Lower lobe of right lung (tissue), 2 donors: ENCODE results near the gene HFE. TPM values are rescaled to one million over a fixed set of nuclear protein-coding genes. Genes with fewer than 3 reads are reported as not detected.
A peak's percentile ranks its signal among the peaks of the same experiment; 100 is the strongest.
"Not testable (repeated sequence)": the region's sequence is repeated elsewhere in the genome, so short reads cannot be mapped to it uniquely, and the experiment has no call there.

Source experiments
- ATAC-seq, 2 donors: fragments of 200-7000 bp; cut with Tn5 transposase; one replicate each; pipeline ENCODE4 v1.9.1; 2020 to 2022; ENCODE audit warnings: mild to moderate bottlenecking in 2 of 2, moderate library complexity in 2 of 2
- DNase-seq: peaks from one replicate; pipeline ENCODE4 v3.0.0-alpha.2; 2020
- H3K27ac ChIP-seq: fragments of 200-600 bp; one replicate; pipeline ENCODE4 v1.8.0; 2022
- H3K27me3 ChIP-seq: fragments of 200-600 bp; one replicate; pipeline ENCODE4 v1.8.0; 2022; ENCODE audit warnings: low read depth
- H3K36me3 ChIP-seq: fragments of 200-600 bp; one replicate; pipeline ENCODE4 v1.8.0; 2022; ENCODE audit warnings: mild to moderate bottlenecking
- H3K4me1 ChIP-seq: fragments of 200-600 bp; one replicate; pipeline ENCODE4 v1.8.0; 2022
- H3K4me3 ChIP-seq: fragments of 200-600 bp; one replicate; pipeline ENCODE4 v1.8.0; 2022; ENCODE audit warnings: mild to moderate bottlenecking
- H3K9me3 ChIP-seq: fragments of 200-600 bp; one replicate; pipeline ENCODE4 v1.8.0; 2022
- CTCF ChIP-seq: fragments of 200-600 bp; IDR thresholded peaks from one replicate; pipeline ENCODE4 v1.8.0; 2022; ENCODE audit warnings: antibody characterized with exemption, mild to moderate bottlenecking
- intact Hi-C: fragments of 100-400 bp; cut with DNase I; formaldehyde crosslinking; loops from one replicate; pipeline ENCODE4 v1.11.0; 2022
- total RNA-seq: library from RNA; stranded (reverse); fragmentation: NEBNext Ultra II Directional; extraction: Animal tissue kit (Norgen Biotek cat#: 25700); gene quantifications from one replicate; pipeline ENCODE4 v1.2.1, GENCODE V29; 2021
- donor health status: DM: no; HTN: yes; CAD: no; lungs with severe emphysema.

HFE gene
- total RNA-seq, 1 donor from 2014 or later = 12.4 TPM

GRCh38 chr6:26045065-26045927, 41.9 kb upstream of the HFE start:
- intact Hi-C loops = no loop called here
- Histone ChIP-seq H3K27me3 (no peaks in the 10 kb centered on the region), H3K4me1 (peaks cover 13% of the 10 kb centered on the region), H3K36me3 (no peaks in the 10 kb centered on the region), H3K9me3 (no peaks in the 10 kb centered on the region), H3K4me3 (peak overlapping the region; percentile 55), H3K27ac (peak overlapping the region; percentile 93)
- peak; percentile 84 to 91 for ATAC-seq
- peak; percentile 69 for DNase-seq
- TF ChIP-seq CTCF = no peak

GRCh38 chr6:26045928-26046368, 41.3 kb upstream of the HFE start:
- Histone ChIP-seq H3K36me3 (no peaks in the 10 kb centered on the region), H3K27me3 (no peaks in the 10 kb centered on the region), H3K27ac (no peak overlapping the region), H3K4me3 (no peak overlapping the region), H3K9me3 (no peaks in the 10 kb centered on the region), H3K4me1 (peaks cover 13% of the 10 kb centered on the region)
- DNase-seq (no peak), ATAC-seq (no peak)
- no peak for TF ChIP-seq CTCF
- intact Hi-C loops = no loop called here

- intact Hi-C loops, H3K36me3 ChIP-seq, H3K27me3 ChIP-seq, H3K4me3 ChIP-seq, DNase-seq, ATAC-seq, H3K9me3 ChIP-seq, H3K27ac ChIP-seq: not testable (repeated sequence)
- peaks cover 13% of the 10 kb centered on the region for H3K4me1 ChIP-seq
These were observed 39.9 kb upstream of the HFE start for GRCh38 chr6:26047329-26047728.

GRCh38 chr6:26048590-26048989, 38.6 kb upstream of the HFE start:
- no peak for DNase-seq
- Histone ChIP-seq H3K9me3 (no peaks in the 10 kb centered on the region), H3K4me1 (peaks cover 9% of the 10 kb centered on the region), H3K27me3 (no peaks in the 10 kb centered on the region), H3K4me3 (no peak overlapping the region), H3K36me3 (no peaks in the 10 kb centered on the region), H3K27ac (no peak overlapping the region)
- intact Hi-C loops = no loop called here
- ATAC-seq = no peak
- TF ChIP-seq CTCF = no peak

- H3K9me3 ChIP-seq = no peaks in the 10 kb centered on the region
- peaks cover 8% of the 10 kb centered on the region for H3K4me1 ChIP-seq
- no peaks in the 10 kb centered on the region for H3K36me3 ChIP-seq
- ATAC-seq (no peak), DNase-seq (no peak)
- H3K4me3 ChIP-seq = no peak overlapping the region
- no peak for TF ChIP-seq CTCF
- no peak overlapping the region for H3K27ac ChIP-seq
- no peaks in the 10 kb centered on the region for H3K27me3 ChIP-seq
- intact Hi-C loops = no loop called here
These were observed 35.4 kb upstream of the HFE start for GRCh38 chr6:26051665-26052310.

- H3K27ac ChIP-seq, H3K4me3 ChIP-seq, H3K27me3 ChIP-seq, H3K9me3 ChIP-seq, intact Hi-C loops, H3K4me1 ChIP-seq, H3K36me3 ChIP-seq, DNase-seq, ATAC-seq: not testable (repeated sequence)
These were observed 34.4 kb upstream of the HFE start for GRCh38 chr6:26052762-26053250.
